Activated CD4-positive, alpha-beta T cell treated with anti-CD3 and anti-CD28 coated beads, Interleukin-2, amount 50 U/mL, for 48 hours (primary cell): ENCODE measurements around the gene PRDX3.
A peak's percentile ranks its signal among the peaks of the same experiment; 100 is the strongest.
"Not testable (repeated sequence)": the region's sequence is repeated elsewhere in the genome, so short reads cannot be mapped to it uniquely, and the experiment has no call there.

Experiments used
- DNase-seq, 2 experiments: peaks; one replicate each; pipeline ENCODE4 v3.0.0-alpha.2; 2020

Gene PRDX3

DNA sequence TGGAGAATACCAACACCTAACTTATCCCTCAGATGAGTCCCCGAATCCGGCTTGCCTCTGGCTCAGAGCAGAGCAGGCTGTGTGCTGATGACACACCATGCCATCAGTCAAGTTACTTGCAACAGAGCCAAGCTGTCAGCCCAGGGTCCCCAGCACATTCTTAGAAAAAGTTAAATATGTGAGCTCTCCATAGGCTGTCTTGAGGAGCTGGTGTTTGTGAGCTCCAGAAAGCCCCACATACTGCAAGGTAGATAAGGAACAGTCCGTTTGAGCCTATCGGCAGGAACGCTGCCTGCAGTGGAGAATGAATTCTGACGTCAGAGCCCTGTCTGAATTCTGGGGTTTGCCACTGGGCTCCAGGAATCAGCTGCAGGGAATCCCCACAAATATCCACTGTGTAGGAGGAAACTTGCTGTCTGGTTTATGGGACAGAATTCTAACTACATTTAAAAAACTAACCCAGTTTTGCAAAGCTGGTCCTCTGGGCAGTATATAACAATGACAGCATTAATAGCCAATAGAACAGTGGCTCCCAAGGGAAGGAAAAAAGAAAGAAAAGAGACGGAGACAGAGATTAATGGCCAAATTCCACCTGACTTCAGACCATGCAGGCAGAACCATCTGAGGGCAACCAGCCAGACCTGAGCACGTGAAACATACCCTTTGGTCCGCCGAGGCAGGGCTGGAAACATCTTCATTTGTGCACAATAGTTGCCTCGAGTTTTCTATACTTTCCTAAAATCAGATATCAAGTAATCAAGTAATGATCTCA is 16.7 kb downstream of the PRDX3 start:
- no peak for DNase-seq

DNA sequence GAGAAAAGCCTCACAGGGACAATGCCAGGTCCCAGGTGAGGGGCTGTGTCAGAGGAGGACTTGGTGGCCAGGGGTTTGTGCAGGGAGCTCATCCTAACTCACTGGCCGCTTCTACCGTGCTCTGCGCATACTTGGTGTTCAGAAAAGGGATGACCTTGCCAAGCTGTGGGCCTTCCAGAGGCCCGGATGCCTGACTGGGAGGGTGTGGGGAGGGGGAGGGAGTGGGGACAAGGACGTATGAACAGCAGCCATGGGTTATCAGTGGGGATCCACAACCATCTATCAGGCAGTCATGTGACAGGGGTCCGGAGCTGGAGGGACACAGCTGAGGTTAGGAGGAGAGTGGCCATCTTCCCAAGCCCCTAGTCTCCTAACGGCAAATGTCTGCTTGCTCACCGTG is 19.3 kb downstream of the PRDX3 start:
- no peak for DNase-seq

DNA sequence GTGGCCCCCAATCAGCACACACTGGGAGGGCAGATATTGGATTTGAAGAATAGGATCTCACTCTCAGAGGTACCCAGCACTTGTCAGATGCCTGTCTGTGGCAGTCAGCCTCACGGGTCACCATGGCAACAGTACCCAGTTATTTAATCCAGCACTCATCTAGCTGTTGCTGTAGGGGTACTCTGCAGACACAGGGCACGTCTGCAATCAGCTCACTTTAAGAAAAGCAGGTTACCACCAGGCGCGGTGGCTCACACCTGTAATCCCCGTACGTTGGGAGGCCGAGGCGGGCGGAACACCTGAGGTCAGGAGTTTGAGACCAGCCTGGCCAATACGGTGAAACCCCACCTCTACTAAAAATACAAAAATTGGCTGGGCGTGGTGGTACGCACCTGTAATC is 25.0 kb downstream of the PRDX3 start:
- DNase-seq = no peak

DNA sequence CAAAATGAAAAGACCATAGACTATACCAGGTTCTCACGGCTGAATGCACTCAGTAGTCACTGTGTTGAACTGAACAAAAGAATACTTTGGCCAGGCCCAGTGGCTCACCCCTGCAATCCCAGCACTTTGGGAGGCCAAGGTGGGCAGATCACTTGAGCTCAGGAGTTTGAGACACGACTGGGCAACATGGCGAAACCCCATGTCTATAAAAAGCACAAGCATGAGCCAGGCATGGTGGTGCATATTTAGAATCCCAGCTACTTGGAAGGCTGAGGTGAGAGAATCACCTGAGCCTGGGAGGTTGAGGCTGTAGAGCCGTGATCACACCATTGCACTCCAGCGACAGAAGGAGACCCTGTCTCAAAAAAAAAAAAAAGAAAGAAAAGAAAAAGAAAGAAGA is 25.6 kb downstream of the PRDX3 start:
- DNase-seq = no peak

DNA sequence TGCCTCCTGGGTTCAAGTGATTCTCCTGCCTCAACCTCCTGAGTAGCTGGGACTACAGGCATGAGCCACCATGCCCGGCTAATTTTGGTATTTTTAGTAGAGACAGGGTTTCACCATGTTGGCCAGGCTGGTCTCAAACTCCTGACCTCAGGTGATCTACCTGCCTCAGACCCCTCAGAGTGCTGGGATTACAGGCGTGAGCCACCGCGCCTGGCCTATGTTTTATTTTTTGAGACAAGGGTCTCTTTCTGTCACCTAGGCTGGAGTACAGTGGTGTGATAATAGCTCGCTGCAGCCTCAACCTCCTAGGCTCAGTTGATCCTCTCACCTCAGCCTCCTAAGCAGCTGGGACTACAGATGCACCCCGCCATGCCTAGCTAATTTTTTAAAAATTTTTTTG is 27.0 kb downstream of the PRDX3 start:
- not testable (repeated sequence) for DNase-seq

DNA sequence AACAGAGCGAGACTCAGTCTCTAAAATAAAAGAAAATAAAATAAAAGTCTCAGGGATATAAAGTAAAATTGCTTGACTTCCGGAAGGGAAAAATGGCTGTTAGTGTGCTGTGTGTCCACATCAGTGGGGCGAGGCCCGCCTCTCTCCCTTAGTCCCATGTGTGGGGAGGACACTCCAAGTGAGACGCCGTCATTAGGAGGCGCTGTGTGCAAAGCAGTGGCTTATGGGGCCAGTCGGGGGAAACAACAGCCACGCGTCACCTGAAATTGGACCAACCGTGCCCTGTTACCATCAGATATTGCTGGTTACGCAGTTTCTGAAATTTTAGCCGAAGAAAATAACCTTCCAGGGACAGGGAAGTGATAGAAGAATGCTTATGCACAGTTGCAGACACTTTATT is 28.9 kb downstream of the PRDX3 start:
- DNase-seq = no peak

DNA sequence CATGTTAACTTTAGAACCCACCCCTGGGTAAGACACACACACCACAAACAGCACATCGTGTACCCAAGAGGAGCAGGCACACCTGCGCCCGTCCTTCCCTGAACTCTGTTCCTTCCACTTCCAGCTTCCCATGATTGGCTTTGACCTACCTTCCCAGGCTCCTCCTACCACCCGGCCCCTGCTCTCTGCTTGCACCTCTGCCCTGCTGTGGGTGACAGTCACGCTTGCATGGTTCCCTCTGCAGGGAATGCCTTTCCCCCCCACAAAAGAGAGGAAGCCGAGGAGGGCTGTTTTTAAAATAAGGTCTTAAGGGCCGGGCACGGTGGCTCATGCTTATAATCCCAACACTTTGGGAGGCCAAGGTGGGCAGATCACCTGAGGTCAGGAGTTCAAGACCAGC is 29.5 kb downstream of the PRDX3 start:
- no peak for DNase-seq

DNA sequence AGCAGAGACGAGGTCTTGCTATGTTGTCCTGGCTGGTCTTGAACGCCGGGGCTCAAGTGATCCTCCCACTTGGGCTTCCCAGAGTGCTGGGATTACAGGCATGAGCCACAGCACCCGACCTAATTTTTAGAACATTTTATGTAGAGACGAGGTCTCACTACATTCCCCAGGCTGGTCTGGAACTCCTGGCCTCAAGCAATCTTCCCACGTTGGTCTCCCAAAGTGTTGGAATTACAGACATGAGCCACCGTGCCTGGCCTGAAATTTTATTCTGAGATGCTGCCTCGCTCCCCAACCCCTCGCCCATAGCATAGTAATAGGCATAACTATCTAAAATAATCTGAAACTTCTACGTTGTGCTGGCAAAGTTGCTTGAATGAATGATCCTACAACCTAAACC is 35.0 kb downstream of the PRDX3 start:
- no peak for DNase-seq

DNA sequence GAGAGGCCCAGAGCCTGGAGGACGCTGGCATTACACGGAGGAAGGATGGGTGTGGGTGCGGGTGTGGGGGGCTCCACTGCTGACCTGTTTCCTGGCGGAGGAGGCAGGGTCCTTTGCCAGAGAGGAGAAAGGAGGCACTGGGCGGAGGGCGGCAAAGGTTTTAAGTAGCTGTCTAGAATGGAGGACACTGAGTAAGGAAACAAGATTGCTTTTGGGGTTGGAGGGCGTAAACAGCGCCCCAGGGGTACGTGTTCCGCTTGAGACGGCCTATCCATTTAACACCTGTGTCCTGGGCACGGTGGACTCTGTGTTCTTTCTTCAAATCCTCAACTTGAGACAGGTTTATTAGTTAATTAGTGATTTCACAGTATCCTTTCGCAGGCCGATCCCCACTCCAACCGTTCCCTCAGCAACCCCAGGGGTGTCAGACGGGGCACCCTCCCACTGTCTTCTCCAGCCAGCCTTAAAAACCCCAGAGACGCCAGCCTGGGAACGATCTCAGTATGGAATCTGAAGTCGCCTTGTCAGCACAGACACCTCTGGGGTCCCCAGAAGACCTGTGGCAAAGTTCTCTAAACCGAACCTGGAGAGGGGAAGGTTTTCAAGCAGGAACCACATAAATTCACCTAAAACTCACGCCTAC is 37.9 kb downstream of the PRDX3 start:
- no peak for DNase-seq

DNA sequence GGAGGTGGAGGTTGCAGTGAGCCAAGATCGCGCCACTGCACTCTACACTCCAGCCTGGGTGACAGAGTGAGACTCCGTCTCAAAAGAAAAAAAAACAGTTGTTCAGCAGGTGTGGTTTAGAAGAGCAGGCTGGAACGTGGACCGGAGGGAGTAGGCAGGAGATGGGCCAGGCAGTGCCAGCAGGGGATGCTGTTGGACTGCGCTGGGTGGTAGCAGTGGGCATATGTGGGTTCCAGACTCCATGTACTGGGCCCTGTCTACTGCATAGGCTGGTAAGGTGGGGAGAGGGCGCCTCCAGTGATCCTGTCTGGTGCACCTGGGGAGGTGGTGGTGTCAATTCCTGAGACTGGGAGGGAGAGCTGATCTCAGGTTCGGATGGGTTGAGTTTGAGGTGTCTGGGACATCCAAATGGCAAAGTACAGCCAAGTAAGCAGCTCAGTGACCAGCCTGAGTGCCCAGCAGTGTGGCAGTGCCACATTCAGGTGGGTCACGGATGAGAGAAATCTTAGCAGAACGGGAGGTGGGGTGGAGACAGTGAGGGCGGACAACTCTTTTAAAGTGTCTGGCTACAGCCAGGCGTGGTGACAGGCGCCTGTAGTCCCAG is 39.0 kb downstream of the PRDX3 start:
- DNase-seq = peak; percentile 56 to 61

DNA sequence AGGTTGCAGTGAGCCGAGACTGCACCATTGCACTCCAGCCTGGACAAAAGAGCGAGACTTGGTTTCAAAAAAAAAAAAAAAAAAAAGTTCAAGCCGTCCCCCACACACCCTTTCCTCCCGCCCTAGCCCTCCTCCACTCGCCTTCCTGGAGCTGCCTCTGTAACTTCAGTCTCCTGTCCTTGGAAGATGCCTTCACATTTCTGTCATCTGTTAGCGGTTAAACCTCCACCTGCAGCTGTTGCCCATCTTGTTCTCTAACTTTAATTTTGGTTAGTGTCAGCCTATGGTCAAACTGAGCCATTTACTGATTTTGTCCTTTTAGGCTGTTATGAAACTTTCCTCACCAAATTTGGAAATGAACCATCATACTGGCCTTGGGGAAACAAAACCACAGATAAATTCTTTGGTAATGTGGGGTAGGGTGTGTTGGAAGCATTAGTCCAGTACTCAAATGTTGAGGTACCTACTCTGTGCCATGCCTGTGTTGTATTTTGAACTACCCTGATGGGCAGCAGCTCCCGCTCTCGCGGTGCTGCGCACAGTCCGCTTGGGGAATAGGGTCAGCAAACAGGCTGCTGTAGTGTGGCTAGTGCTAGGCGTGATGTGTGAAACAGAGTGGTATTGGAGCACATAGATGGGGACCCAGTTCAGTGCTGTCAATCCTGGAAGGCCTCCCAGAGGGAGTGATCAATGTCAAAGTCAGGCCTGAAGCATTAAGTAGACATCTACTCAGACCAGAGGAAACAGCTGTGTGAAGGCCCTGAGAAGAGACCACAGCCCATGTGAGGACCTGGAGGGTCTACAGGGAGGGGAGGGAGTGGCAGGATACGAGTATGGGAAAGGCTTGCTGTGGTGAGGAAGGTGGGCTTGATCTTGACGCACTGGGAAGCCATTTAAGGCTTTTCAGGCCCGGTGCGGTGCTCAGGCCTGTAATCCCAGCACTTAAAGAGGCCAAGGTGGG is 40.0 kb downstream of the PRDX3 start:
- no peak for DNase-seq

DNA sequence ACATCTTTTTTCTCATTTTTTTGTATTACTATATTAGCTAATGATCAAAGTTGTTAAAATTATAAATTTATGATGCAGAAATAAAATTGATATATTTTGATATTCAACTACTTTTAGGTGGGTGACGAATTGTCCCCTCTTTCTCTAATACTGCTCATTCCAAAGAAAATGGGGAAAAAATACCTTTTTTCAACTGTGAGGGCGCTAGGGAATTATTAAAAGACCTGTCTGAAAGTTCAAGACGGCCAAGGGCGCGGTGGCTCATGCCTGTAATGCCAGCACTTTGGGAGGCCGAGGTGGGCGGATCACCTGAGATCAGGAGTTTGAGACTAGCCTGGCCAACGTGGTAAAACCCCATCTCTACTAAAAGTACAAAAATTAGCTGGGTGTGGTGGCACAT is 40.7 kb downstream of the PRDX3 start:
- not testable (repeated sequence) for DNase-seq

DNA sequence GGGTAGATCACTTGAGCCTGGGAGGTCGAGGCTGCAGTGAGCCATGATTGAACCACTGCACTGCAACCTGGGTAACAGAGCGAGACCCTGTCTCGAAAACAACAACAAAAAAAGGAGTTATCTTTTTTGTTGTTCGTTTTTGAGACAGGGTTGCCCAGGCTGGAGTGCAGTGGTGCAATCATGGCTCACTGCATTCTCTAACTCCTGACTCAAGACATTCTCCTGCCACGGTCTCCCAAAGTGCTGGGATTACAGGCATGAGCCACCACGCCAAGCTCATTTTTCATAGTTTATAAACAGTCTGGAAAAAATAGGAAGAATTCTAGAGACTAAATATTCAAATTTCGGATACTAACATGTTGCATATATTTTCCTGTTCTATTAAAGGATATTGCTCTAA is 42.5 kb downstream of the PRDX3 start:
- DNase-seq = no peak

DNA sequence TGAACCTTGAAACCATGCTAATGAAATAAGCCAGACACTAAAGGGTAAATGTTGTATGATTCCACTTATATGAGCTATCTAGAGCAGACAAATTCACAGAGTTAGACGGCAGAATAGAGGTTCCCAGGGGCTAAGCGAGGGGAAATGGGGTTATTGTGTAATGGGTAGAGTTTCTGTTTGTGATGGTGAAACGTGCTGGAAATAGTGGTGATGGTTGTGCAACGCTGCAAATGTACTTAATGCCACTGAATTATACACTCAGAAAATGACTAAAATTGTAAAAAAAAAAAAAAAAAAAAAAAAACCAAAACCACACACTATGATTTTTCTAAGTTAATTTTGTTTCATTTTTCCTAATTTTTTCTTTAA is 43.1 kb downstream of the PRDX3 start:
- DNase-seq = no peak

DNA sequence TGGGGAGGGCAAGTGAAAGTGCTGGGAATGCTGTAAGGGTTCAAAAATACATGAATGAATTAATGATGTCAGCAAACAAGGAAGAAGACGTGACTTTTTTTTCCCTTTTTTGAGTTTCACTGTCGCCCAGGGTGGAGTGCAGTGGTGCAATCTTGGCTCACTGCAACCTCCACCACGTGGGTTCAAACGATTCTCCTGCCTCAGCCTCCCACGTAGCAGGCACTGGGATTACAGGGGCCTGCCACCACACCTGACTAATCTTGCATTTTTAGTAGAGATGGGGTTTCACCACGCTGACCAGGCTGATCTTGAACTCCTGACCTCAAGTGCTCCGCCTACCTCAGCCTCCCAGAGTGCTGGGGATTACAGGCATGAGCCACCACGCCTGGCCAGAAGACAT is 44.7 kb downstream of the PRDX3 start:
- peak; percentile 64 to 74 for DNase-seq

DNA sequence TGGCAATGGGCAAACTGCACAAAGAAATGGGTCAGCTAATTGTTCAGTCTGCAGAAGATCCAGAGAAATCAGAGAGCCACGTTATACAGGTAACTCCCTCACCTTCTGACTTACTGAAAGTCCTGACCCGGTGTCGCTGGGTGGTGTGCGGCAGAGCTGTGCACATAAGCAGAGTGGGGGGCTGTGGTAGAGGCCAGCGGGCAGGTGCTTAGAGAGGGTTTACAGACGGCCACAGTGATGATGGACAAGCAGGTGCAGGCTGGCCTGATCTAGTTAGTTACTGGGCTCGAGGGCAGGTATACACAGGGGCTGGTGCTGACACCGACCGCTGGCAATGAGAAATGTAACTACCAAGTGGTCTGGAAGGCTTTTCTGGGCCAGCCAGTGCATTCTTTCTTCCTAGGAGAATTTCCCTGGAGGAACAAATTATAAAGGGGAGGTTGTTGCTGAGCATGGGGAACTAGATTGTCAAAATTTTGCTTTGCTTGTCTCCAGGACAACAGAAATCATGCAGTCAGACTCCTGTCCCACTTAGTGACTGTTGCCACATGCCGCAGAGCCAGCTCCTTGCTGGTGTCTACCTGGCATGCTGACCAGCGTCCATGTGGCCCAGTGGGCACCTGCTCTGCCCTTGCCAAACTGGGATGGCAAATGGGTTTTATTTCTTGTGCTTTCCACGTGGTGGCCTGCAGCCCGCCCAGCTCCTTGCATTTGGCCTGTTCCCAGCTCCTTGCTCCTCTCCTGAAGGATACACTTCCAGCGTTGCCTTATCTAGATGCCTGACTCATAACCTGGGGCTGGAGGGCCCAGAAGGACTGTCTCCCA is 45.9 kb downstream of the PRDX3 start:
- DNase-seq = no peak

DNA sequence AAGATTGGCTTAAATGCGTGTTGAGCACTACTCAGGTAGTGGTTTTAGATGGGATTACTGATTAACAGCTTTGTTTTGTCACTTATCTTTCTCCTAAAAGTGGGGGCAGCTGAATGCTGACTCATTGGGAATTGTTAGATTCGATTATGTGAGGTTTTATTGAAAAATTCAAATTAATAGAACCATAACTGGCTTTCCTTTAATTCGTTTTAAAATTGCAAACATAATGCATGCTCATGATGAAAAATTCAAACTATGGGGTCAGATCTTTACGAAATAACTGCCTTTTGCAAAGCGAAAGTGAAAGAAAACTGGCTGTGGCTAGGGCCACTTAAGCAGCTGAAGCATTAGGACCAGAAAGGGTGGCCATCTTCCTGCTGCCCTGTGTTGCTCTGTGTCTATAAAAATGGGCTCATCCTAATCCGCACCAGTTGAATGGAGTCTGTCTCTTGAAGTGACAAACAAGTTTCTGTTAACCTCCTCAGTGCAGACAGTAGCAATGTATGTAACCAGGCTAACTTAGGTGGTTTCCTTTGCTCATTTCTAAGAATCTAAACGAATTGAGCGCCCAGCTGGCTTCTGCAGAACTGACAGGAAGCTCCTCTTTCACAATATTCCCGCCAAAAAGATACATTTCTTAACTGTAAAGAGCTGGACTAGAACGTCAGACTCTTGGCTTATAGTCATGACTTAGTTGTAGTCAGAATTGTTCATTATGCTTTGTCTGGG is 46.9 kb downstream of the PRDX3 start:
- peak; percentile 37 to 57 for DNase-seq

DNA sequence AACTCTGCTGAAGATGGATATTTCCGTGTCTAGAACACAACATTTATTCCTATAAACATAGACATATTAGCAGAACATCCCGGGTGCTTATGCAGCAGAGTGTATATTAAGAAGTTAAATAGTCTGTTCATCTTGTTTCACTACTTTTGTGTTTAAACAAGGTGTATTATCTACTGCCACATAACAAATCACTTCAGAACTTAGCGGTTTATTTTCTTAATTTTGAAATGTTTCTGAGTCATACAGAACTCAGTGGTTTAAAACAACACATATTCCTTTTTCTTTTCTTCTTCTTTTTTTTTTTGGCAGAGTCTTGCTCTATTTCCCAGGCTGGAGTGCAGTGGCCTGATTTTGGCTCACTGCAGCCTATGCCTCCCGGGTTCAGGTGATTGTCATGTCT is 48.9 kb downstream of the PRDX3 start:
- no peak for DNase-seq

DNA sequence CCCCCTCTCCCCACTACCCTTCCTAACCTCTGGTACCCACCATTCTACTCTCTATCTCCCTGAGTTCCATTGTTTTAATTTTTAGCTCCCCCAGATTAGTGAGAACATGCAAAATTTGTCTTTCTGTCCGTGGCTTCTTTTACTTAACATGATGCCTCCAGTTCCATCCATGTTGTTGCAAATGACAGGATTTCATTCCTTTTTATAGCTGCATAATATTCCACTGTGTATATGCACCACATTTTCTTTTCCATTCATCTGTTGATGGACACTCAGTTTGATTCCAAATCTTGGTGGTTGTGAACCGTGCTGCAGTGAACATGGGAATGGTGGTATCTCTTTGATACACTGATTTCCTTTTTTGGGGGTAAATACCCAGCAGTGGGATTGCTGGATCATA is 52.7 kb downstream of the PRDX3 start:
- no peak for DNase-seq

DNA sequence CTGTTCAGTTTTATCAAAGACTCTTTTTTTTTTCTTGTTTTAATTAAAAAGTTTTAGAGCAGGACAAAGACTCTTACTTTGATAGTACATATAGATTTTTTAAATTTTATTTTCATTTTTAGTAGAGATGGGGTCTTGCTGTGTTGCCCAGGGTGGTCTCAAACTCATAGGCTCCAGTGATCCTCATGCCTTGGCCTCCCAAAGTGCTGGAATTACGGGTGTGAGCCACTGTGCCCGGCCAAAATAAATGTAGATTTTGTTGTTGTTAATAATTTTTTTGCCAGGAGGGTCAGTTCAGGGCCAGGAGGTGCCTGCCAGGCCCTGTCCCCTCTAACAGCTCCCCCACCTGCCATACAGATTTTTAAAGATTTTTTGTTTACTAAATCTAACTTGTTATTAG is 57.7 kb downstream of the PRDX3 start:
- DNase-seq = no peak

DNA sequence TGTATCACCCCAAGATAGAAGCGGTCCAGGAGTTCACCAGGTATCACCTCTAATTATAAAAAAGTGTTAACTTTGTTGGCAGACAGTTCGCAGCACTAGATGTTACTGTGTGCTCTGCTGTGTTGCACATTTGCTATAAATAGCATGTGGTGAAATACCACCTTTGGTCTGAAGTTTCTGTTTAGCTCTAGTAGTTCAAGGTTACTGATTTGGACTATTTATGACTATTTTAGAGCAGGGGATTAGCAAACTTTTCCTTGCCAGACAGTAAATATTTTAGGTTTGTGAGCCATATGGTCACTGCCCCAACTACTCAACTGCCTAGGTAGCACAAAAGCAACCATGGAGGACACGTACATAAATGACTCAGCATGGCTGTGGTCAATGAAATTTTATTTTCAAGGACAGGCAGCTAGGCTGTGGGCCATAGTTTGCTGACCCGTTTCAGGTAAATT is 58.2 kb downstream of the PRDX3 start:
- DNase-seq = no peak

DNA sequence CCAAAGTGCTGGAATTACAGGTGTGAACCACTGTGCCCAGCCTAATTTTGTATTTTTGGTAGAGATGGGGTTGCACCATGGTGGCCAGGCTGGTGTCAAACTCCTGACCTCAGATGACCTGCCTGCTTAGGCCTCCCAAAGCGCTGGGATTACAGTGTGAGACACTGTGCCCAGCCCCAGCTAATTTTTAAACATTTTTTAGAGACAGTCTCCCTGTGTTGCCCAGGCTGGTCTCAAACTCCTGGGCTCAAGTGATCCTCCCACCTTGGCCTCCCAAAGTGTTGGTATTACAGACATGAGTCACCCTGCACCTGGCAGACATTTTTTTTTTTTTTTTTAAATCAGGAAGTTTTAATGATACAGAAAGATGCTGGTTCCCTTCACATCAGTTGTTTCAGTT is 59.2 kb downstream of the PRDX3 start:
- DNase-seq = no peak
